RWPE2 (cell line): ENCODE results near the gene NSG1.
A peak's percentile ranks its signal among the peaks of the same experiment; 100 is the strongest.

Source experiments
- ATAC-seq: fragments of 200-7000 bp; cut with Tn5 transposase; 3 replicates; pipeline ENCODE4 v1.9.1; 2021; ENCODE audit warnings: low read depth
- DNase-seq: peaks from one replicate; pipeline ENCODE4 v3.0.0-alpha.2; 2020; ENCODE audit warnings: low spot score
- H3K27ac ChIP-seq: fragments of 450-650 bp; 2 replicates; pipeline ENCODE4 v1.5.1; 2017; ENCODE audit warnings: mild to moderate bottlenecking; ENCODE audit not compliant: poor library complexity, severe bottlenecking
- H3K27me3 ChIP-seq: fragments of 250-450 bp; sonication (Bioruptor Pico); 2 replicates; pipeline ENCODE4 v1.5.1; 2021; ENCODE audit warnings: mild to moderate bottlenecking, moderate library complexity; ENCODE audit not compliant: insufficient read depth, poor library complexity, severe bottlenecking
- H3K36me3 ChIP-seq: fragments of 250-450 bp; sonication (Bioruptor Pico); 2 replicates; pipeline ENCODE4 v1.5.1; 2020; ENCODE audit warnings: low read depth, mild to moderate bottlenecking, moderate library complexity
- H3K4me1 ChIP-seq: fragments of 250-450 bp; sonication (Bioruptor Pico); 2 replicates; pipeline ENCODE4 v1.5.1; 2021; ENCODE audit warnings: mild to moderate bottlenecking, moderate library complexity; ENCODE audit not compliant: insufficient read depth, poor library complexity, severe bottlenecking
- H3K4me3 ChIP-seq: fragments of 250-450 bp; sonication (Bioruptor Pico); 2 replicates; pipeline ENCODE4 v1.5.1; 2021; ENCODE audit warnings: mild to moderate bottlenecking, moderate library complexity; ENCODE audit not compliant: severe bottlenecking
- H3K9me3 ChIP-seq: fragments of 250-450 bp; sonication (Bioruptor Pico); 2 replicates; pipeline ENCODE4 v1.5.1; 2021; ENCODE audit warnings: mild to moderate bottlenecking, moderate library complexity; ENCODE audit not compliant: severe bottlenecking
- TF ChIP-seq, protein P1 (sequence below): fragments of 450-650 bp; IDR thresholded peaks from one replicate; pipeline ENCODE4 v1.5.1; 2017; ENCODE audit warnings: mild to moderate bottlenecking, moderate library complexity; ENCODE audit not compliant: poor library complexity, severe bottlenecking

The NSG1 gene

DNA sequence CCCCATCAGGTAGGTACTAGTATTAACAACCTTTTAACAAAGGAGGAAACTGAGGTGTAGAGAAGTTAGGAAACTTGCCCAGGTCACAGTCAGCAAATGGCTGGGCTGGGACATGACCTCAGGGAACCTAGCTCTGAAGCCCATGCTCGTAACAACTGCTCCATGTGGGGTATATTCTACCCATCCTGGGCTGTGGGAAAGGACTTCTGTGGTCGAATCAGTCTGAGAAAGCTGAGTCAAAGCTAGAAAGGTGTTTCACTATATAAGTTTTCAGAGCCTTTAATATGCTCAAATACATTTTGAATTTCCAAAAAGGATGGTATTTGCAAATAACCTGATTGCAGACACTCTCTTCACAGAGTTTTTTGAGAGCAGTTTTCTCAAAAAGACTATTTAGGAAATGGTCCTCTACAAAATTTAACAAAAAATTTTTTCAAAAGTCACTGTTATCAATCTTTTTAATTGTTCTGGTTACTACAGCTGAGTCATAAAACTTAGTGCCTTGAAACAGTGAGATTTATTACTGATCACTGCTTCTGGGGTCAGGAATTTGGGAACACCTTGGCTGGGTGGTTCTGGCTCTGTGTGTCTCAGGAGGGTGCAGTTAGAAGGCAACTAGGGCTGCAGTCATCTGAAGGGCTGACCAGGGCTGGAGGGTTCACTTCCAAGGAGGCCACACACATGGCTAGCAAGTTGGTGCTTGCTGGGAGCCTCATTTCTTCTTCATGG is 53.6 kb downstream of the NSG1 start:
- DNase-seq (no peak), ATAC-seq (no peak)
- Histone ChIP-seq H3K27me3 (no peaks in the 10 kb centered on the region), H3K27ac (no peak overlapping the region), H3K4me3 (no peak overlapping the region), H3K4me1 (peaks cover 8% of the 10 kb centered on the region), H3K9me3 (no peaks in the 10 kb centered on the region), H3K36me3 (peaks cover 6% of the 10 kb centered on the region; the same call in 1 of the 2 replicates)
- TF ChIP-seq, protein P1, sequence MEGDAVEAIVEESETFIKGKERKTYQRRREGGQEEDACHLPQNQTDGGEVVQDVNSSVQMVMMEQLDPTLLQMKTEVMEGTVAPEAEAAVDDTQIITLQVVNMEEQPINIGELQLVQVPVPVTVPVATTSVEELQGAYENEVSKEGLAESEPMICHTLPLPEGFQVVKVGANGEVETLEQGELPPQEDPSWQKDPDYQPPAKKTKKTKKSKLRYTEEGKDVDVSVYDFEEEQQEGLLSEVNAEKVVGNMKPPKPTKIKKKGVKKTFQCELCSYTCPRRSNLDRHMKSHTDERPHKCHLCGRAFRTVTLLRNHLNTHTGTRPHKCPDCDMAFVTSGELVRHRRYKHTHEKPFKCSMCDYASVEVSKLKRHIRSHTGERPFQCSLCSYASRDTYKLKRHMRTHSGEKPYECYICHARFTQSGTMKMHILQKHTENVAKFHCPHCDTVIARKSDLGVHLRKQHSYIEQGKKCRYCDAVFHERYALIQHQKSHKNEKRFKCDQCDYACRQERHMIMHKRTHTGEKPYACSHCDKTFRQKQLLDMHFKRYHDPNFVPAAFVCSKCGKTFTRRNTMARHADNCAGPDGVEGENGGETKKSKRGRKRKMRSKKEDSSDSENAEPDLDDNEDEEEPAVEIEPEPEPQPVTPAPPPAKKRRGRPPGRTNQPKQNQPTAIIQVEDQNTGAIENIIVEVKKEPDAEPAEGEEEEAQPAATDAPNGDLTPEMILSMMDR: no peak

DNA sequence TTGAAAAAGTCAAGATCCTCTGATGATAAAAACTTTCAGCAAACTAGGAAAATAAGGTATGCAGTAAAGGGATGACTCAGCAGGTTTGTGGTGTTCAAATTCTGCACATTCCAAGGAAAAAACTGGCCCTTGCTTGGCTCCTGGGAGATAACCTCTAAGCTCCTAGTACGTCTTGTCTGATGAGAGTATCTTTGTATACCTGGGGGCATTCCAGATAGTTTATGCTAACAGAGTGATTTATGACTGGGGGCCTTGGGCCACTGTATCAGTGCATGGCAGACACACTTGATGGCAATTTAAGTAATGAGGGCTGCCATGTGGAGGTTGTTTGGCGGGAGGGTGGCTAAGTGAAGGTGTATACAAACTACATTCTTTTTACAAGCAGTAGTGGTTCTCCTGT is 56.9 kb downstream of the NSG1 start:
- Histone ChIP-seq H3K27ac (no peak overlapping the region), H3K27me3 (no peaks in the 10 kb centered on the region), H3K36me3 (peaks cover 6% of the 10 kb centered on the region; the same call in 1 of the 2 replicates), H3K4me1 (peaks cover 8% of the 10 kb centered on the region), H3K9me3 (no peaks in the 10 kb centered on the region), H3K4me3 (no peak overlapping the region)
- TF ChIP-seq, protein P1: no peak
- ATAC-seq (peak; percentile 64; the same call in 2 of the 3 replicates), DNase-seq (no peak)

DNA sequence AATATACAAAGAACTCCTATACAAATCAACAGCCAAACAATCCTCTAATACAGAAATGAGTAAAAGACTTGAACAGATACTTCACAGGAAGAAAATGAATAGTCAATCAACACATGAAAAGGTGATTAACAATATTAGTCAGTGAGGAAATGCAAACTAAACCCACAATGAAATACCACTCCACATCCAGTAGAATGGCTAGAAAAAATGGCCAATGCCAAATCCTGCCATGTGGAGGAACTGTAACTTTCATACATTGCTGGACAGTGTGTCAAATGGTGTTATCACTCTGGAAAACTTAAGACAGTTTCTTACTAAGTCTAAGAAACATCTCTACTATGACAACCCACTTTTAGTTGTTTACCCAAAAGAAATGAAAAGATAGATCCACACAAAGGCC is 59.5 kb downstream of the NSG1 start:
- H3K27me3 ChIP-seq: no peaks in the 10 kb centered on the region
- H3K4me1 ChIP-seq: peaks cover 8% of the 10 kb centered on the region
- TF ChIP-seq, protein P1: no peak
- ATAC-seq: no peak
- H3K36me3 ChIP-seq: peaks cover 6% of the 10 kb centered on the region; the same call in 1 of the 2 replicates
- DNase-seq: no peak
- no peak overlapping the region for H3K4me3 ChIP-seq
- H3K9me3 ChIP-seq: no peaks in the 10 kb centered on the region
- H3K27ac ChIP-seq: no peak overlapping the region

GRCh38 chr4:4455210-4455865 is 68.4 kb downstream of the NSG1 start:
- Histone ChIP-seq H3K4me3 (no peak overlapping the region), H3K27ac (no peak overlapping the region), H3K36me3 (peaks cover 32% of the 10 kb centered on the region), H3K4me1 (no peaks in the 10 kb centered on the region), H3K27me3 (no peaks in the 10 kb centered on the region), H3K9me3 (no peaks in the 10 kb centered on the region)
- DNase-seq (no peak), ATAC-seq (no peak)
- TF ChIP-seq, protein P1: no peak

DNA sequence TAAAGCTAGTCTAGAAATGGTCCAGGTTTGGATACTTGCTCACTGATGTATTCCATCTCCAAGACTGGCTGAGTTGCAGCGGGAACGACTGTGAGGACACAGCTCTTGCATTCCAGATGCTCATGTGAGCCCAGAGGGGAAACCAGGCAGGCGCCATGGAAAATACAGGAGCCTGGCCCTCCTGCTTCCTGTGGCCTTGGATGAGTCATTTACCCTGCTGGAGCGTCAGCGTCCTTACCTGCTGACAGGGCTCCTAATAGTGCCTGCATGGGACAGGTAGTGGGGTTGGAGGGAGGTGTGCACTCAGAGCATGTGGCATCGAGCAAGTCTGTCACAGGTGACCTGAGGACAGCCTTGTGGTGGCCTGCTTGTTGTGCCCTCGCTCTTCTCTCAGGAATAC is 69.4 kb downstream of the NSG1 start:
- TF ChIP-seq, protein P1: no peak
- Histone ChIP-seq H3K27me3 (no peaks in the 10 kb centered on the region), H3K9me3 (no peaks in the 10 kb centered on the region), H3K4me3 (no peak overlapping the region), H3K4me1 (no peaks in the 10 kb centered on the region), H3K36me3 (peaks cover 32% of the 10 kb centered on the region), H3K27ac (no peak overlapping the region)
- DNase-seq (no peak), ATAC-seq (peak; percentile 52; the same call in 2 of the 3 replicates)
